ENCODE results near the gene TNFRSF8. TPM values are rescaled to one million over a fixed set of nuclear protein-coding genes. Genes with fewer than 3 reads are reported as not detected.

TNFRSF8 gene
- total RNA-seq, 1 donor from 2014 or later: 0.18 TPM

DNA sequence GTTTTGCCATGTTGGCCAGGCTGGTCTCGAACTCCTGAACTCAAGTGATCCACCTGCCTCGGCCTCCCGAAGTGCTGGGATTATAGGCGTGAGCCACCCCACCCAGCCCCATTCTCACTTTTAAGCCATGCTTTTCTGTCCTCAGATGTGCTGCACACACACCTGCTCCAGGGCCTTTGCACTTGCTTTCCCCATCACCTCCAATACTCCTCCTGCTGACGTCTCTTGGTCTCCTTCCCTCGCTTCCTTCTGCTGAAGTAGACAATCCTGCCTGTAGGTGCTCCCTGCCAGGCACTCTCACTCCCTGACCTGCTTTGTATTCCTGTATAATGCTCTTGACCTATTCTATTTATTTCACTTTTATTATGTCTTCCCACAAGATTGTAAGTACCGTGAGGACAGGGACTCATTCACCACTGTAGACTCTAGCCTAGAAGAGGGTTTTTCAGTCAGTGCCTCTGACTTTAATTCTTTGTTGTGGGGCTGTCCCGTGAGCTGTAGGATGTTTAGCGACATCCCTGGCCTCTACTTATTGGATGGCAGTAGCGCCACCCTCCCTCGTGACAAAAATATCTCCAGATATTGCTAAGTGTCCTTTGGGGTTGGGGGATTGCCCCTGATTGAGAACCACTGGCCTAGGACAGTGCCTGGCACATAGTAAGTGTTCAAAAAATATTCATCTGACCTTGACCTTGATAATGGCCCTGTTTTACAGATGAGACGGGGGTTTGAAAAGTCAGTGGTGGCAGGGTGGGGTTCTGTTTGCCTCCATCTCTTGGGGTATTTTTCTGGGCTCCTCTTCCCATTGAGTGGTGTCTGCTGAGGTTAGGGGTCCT lies 108.3 kb downstream of the TNFRSF8 start:
- no peak for DNase-seq (ENCODE audit: extremely low read depth, low read depth, low spot score)

DNA sequence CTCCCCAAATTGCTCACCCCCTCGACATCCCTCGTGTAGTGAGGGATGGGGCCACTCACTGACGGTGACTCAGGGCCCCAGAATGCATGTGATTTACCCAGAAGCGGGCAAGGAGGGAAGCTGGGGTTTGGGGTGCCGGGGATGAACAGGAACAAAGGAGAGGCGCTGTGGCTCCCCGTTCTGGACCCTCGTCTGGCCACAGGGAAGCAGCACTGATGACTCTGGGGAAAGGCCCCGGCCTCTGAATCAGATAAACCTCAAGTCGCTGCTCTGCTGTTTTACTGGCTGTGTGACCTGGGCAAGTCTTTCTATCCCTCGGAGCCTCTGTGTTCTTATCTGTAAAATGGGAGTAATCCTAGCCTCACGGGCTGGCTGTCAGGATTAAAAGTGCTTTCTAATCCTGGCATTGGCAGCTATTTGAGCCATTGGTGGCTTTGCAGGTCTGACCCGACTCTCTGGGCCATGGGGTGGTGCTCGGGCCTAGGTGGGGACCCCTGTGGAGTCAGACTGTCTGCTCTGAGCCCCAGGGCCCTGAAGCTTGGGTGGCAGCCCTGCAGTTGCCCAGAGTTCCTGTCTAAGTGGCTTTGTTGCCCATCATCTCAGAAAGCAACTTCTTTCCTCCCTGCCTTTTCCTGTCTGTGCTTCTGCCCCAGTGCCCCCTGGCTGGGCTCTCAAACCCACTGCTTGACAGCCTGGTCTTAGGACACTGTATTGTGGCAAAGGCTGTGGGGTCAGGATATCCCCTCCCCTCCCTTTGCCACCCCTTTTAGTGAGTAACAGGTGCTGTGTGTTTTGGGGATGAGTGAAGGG lies 109.1 kb downstream of the TNFRSF8 start:
- no peak for DNase-seq (ENCODE audit: extremely low read depth, low read depth, low spot score)

DNA sequence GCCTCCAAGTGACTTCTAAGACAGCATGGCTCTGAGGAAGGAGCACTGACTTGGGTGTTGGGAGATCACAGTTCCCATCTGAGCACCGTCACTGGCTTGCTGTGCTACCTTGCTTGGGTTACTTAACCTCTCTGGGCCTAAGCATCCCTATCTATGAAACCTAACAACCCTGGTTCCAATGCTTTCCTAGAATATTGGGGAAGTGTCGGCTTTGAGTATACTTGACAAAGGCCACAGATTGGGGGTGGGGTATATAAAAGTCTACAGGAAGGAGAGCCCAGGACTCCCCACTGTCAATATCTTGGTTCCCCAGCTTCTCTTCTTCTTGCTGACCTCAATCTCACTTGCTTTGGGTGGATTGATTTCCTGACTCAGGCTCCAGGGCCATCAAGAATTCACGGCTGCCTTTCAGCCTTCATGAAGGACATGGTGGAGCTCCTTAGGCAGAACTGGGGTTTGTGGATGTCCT lies 110.0 kb downstream of the TNFRSF8 start:
- no peak for DNase-seq (ENCODE audit: extremely low read depth, low read depth, low spot score)

DNA sequence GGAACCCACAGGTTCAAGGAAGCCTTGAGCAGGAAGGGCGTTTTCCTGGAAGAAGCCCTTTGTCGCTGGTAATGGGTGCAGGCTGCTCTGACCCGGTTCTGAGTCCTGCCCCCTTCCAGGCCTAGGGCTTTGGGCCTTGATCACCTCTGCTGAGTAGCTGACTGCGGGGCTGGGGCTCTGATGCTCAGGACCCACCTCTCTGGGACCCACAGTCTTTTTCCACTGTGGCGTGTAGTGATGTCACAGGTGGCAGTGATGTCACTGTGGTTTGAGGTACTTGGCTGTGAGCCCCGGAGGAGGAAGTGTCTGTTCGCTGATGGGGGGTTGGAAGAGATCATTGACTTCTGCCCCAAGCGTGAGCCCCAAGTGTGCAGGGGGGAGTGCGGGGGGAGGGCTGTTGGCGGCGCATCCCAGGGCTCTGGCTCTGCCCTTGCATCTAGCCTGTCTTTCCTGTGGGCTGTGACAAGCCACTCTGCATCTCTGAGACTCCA lies 110.6 kb downstream of the TNFRSF8 start:
- DNase-seq (ENCODE audit: extremely low read depth, low read depth, low spot score): no peak

DNA sequence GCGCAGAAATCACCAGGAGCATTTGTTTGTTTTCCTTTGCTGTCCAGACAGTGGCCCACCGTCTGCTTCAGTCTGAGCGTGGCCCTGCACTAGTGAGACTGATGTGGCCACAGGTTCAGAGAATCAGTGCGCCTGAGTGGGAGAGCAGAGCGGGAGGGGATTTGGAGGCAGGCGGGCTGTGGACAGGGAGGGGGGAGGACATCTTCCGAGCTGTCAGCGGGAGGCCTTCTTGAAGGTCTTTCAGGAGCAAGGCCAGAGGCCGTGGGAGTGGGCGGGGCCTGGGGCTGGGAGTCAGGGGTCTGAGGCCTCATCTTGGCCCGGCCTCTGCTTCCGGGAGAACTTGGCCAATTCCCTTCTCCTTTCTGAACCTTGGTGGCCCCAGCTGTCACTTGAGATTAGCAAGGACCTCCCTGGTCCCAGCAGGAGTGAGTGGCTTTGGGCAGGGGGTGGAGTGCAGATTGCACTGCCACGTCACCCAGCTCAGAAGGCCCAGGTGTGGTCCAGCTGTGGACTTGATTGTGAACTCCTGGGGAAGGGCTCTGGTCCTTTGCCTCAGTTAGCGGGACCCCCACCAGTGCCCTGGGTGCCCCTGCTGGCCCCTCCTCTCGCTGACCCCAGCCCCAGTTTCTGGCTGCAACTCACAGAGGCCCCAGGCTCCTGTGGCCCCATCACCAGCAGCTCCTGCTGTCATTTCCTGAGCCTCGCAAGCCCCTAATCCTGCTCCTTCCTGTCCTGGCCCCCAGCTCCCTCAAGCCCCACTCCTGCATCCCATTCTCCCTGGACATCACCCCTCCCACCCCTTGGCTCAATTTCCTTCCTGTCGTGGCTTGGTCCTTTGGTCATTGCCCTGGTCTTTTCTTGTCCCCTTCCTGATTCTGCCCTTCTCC lies 112.1 kb downstream of the TNFRSF8 start:
- DNase-seq (ENCODE audit: extremely low read depth, low read depth, low spot score): no peak

DNA sequence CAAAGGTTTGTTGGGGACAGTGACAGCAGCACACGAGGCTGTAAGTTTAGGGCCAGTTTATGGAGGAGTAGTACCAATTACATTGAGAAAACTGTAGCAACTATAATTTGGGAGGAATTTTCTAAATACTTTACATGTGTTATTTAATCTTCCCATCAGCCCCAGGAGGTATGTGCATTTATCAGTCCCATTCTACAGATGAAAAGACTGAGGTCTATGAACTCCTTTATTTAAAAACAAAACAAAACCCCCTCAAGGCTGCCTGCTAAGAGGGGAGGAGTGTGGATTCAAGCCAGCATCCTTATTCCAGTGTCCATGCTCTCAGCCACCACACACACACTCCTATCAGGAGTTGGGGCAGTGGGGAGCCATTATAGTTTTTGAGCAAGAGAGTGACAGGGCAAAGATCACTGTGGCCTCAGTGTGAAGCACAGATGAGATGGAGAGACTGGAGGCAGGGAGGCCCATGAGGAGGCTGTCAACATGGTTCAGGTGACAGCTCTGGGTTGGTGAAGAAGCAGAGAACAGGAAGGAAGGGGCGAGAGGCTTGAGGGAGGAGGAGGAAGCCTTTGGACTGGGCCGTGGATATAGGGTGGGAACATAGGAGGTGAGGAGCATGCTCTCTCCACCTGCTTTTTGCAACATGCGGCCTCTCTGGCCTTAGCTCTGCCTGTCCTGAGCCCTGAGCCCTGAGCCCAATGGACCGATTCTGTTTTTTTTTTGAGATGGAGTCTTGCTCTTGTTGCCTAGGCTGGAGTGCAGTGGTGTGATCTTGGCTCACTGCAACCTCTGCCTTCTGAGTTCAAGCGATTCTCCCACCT lies 113.4 kb downstream of the TNFRSF8 start:
- DNase-seq (ENCODE audit: extremely low read depth, low read depth, low spot score): no peak

DNA sequence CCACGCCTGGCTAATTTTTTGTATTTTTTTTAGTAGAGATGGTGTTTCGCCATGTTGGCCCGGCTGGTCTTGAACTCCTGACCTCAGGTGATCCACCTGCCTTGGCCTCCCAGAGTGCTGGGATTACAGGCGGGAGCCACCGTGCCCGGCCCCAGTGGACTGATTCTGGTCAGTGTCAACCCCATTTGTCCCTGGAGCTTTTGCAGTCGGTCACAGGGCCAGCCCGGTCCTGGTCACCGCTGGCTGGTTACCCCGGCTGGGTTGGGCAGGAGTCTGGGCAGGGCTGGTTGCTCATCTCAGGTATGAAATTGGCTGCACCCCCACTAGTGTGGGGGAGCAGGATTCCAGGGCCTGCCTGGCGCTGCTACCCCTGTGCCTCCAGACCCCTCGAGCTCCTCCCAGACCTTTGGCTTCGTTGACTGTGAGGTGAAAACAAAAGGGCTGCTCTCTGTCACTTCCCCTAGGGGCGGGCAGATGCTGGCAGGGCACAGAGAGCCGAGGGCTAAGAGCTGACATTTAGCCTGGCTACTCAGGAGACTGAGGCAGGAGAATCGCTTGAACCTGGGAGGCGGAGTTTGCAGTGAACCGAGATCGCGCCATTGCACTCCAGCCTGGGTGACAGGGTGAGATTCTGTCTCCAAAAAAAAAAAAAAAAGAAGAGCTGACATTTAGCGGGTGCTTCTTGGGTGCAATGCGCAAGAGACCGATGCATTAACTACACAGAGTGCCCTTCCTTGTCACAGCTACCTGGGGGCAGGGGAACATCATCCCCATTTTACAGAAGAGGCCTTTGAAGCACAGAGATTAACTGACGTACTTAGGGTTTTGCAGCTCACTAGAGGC lies 114.3 kb downstream of the TNFRSF8 start:
- DNase-seq (ENCODE audit: extremely low read depth, low read depth, low spot score): no peak

DNA sequence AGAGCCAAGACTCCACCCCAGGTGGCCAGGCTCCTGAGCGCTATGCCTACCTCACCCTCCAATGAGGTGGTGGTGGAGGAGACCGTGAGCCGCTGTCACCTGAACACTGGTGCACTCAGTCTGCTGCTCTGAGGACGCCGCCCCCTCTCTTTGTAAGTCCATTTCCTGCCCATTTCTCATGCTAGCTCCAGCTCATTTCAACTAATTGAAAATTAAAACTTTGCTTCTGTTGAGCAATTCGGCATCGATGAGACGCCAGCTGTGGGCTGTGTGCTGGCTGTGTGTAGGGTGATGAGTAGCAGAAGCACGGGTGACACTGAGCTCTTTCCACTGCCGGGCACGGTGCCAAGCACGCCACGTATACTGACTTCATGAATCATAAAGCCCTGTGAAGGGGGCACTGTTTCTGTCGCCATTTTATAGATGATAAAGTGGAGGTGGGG lies 114.9 kb downstream of the TNFRSF8 start:
- DNase-seq (ENCODE audit: extremely low read depth, low read depth, low spot score): no peak

DNA sequence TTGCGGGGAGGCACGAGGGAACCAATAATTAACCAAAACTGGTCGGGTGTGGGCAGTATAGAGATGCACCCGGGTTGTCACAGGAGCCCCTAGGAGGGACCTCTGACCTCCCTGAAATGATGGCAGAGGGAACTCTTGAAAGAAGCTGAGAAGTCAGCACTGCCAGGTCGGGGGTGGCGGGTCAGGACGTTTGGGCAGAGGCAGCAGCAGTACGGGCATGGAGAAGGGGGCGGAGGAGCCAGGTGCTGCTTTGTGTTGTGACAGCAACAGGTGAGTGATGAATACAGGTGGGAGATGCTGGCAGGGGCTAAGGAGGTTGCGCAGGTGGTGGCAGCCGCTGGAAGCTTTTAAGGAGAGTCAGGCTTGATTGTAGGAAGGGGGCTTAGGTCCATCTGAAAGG lies 115.4 kb downstream of the TNFRSF8 start:
- no peak for DNase-seq (ENCODE audit: extremely low read depth, low read depth, low spot score)

DNA sequence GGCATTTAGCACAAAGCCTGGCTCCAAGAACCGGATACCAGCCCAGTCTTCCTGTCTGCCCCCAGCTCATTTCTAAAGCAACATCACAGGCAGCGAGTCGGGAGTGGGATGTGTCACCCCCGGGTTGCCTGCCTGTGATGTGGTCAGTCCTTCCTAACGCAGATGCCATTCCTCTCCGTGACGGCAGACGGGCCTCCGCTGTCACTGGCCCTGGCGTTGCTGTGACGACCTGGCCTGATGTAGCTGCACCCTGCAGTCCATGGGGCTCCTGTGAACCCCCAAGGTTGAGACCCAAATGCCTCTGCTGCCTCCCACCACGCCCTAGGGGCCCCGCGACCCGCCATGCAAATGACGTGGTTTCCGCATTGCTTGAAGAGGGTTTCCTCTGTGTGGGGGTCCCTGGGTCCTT lies 116.0 kb downstream of the TNFRSF8 start:
- DNase-seq (ENCODE audit: extremely low read depth, low read depth, low spot score): no peak

DNA sequence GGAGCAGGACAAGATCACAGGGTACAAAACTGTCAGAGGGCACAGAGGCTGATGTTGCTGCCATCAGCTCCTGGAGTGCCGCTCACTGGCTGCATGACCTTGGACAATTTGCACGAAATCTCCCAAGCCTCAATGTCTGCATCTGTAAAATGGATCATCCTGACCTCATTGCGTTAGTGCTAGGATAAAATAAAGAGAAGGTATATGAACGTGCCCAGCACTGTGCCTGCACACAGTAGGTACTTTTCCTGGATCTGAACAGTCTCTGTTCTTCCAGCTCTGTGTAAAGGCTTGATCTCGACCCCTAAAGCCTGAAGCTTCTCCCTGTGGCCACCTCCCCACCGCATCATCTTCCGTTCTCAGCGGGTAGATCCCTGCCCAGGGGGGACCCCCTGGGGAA lies 116.6 kb downstream of the TNFRSF8 start:
- DNase-seq (ENCODE audit: extremely low read depth, low read depth, low spot score): no peak

DNA sequence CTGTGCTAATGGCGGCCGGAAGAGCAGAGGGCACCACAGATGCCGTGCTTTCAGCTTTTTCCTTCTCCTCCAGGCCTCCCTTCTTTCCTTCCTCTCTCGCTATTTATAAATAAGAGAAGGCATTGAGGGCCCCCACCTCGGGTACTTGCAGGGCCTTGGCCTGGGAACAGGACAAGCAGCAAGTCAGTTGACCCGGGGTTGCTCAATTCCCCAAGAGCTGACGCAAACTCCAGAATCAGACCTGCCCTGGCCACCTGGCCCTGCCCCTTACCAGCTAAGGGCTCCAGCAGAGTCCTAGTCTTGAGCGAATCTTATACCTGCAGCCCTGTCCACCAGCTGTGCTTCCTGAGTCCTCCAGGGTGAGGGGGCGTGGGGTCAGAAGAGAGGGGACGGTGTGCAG lies 117.2 kb downstream of the TNFRSF8 start:
- no peak for DNase-seq (ENCODE audit: extremely low read depth, low read depth, low spot score)

DNA sequence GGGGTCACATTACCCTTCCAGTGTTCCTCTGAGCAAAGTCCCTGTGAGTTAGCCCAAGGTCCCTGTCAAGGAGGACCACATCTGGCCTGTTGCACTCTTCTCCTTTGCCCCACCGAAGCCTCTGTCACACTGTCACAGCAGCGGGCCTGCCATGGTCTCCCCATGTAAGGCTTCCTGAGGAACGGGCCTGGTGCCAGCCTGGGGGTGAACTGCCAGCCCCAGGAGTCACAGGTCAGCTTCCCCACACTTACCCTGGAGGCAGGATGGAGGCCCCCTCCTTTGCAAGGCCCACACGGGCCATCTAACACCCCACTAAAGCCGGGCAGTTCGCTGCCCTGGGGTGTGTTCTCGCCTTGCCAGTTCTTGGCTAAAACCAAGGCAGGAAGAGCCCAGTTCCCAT lies 117.8 kb downstream of the TNFRSF8 start:
- no peak for DNase-seq (ENCODE audit: extremely low read depth, low read depth, low spot score)

DNA sequence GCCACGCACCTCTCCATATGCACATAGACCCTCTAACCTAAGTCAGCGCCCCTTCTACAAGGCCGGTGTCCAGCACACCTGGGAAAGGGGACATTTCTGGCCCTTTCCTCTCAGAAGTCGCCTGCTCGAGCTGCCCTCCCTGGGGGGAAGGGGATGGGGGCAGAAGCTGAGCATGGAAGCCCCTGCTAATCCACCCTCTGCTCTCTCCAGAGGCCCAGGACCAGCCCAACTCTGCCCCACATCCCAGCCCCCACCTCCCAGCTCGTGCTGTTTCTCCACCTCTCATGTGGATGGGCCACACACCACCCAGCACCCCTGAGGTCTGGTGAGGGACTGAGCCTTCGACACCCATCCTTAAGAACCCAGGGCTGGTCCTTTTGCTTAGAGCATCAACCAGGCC lies 118.5 kb downstream of the TNFRSF8 start:
- no peak for DNase-seq (ENCODE audit: extremely low read depth, low read depth, low spot score)

DNA sequence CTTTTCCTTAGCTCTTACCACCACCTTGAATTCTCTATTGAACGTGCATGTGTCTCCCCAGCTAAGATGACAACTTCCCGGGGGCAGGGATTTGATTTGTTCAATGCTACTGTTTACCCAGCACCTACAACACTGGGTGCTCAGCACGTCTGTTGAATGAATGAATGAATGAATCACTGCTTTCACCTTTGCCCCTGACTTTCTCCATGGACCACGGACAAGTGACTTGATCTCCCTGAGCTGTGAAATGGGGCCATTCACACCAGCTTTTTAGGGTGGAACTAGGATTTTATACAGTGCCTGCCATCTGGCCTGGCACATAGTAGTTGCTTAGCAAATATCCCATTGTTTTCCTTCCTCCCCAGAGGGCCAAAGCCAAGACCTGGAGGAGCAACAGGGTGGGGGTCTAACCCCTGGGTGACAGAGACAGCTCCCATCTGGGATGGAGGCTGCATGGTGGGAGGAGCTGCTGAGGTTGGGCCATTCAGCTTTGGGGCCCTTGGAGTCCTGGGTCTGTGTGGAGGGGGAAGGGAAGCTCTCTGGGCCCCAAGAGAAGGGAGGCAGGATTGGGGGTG lies 119.4 kb downstream of the TNFRSF8 start:
- no peak for DNase-seq (ENCODE audit: extremely low read depth, low read depth, low spot score)

DNA sequence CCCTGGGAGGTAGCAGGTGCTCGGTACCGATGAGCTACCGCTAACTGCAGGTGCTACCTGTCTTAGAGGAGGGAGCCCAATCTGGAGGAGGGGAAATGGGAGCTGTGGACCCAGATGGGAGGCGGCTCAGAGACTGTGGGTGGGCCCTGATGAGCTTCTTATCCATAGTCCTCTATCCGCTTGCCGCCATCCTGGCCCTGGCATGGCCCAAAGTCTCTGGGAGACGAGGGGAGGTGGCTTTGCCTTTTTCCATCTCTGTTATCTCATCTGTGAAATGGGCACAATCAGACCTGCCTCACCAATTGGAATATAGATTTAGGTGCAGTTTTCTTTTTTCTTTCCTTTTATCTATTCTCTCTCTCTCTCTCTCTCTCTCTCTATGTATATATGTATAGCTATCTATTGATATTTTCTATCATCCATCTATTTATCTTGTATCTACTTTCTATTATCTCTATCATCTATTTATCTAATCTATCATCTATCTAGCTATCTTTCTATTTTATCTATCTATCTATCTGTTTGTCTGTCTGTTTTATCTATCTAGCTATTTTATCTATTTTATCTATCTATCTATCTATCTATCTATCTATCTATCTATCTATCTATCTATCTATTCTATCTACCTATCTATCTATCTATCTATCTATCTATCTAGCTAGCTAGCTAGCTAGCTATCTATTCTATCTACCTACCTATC lies 120.1 kb downstream of the TNFRSF8 start:
- DNase-seq (ENCODE audit: extremely low read depth, low read depth, low spot score): no peak

DNA sequence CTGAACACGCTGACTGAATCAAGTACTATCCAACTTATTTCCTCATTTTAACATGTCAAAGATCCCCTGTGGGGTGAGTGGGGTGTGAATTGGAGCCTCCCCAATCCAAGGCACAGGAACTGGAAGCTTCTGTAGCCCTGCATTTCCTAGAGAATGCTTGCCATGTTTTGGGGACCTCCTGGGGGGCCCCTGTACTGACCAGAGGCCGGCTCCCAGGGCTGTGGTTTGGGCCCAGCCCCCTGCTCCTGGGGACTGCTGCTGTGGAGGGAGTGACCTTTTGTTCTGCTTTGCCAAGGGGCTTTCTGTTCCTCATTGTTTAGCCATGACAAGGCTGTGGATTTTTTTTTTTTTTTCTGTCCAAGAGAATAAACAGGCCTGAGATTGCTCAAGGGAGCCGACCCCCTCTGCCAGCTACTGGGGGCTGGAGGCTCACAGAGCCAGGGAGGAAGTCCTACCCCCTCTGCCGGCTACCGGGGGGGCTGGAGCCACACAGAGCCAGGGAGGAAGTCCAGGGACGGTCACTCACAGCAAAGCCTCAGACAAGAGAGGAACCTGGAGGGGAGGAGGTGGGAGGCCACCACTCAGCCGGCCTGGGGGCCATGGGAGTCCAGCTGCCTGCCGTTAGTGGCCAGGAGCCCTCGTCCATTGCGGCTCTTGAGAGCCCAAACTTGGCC lies 121.0 kb downstream of the TNFRSF8 start:
- DNase-seq (ENCODE audit: extremely low read depth, low read depth, low spot score): no peak
